ENCODE data around the gene DDTL.

Gene DDTL

DNA sequence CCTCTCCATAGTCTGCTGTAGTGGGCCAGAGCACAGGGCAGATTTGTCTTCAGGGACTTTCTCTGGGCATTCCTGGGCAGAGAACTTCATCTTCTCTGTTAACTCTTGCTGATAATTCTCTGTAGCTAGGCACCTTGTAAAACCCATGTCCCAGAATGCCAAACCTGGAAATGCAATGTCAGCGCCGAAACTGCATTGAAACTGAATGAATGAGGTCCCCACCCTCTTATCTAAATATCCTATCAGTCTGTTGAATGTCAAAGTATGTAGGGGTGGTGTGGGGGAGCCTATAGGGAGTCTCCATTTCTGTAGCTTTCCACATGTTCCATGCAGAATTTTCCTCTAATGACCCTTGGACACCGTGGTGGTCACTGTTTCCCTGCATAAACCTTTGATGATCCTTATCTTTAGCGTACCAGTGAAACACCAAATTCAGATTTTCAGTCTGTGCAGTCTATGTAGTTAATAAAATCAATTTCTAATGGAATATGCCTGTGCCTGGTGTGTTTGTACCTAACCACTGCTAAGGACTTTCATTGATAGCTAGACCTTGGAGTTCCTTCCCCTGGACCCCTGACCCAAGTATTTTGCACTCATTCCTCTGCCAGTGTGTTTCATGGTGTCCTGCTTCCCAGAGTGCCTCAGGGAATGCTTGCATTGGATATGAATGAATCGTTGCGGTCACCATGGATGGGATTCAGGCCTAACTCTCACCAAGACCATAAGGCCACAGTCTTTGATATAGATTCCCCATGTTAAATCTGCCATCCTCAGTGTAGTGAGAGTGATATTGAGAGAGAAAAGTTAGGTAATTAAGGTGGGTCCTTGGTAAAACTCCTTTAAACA is 41.9 kb downstream of the DDTL start:
- H3K9ac ChIP-seq (ENCODE audit: low read length): no peak overlapping the region
- no peaks in the 10 kb centered on the region for H3K9me3 ChIP-seq (ENCODE audit: control insufficient read depth, low read depth, low read length)
- no peak overlapping the region for H3K27ac ChIP-seq (ENCODE audit: low read length)
- H3K4me3 ChIP-seq (ENCODE audit: low read length): no peak overlapping the region
- H3K27me3 ChIP-seq (ENCODE audit: control insufficient read depth, insufficient read depth, low read length): no peaks in the 10 kb centered on the region
- H3K4me1 ChIP-seq (ENCODE audit: control insufficient read depth, low read depth, low read length): peaks cover 4% of the 10 kb centered on the region
- no peaks in the 10 kb centered on the region for H3K36me3 ChIP-seq (ENCODE audit: control insufficient read depth, low read depth, low read length)

GRCh38 chr22:24009227-24010017 is 42.7 kb downstream of the DDTL start:
- no peaks in the 10 kb centered on the region for H3K9me3 ChIP-seq (ENCODE audit: control insufficient read depth, low read depth, low read length)
- H3K27me3 ChIP-seq (ENCODE audit: control insufficient read depth, insufficient read depth, low read length): no peaks in the 10 kb centered on the region
- H3K4me3 ChIP-seq (ENCODE audit: low read length): no peak overlapping the region
- peaks cover 4% of the 10 kb centered on the region for H3K4me1 ChIP-seq (ENCODE audit: control insufficient read depth, low read depth, low read length)
- no peaks in the 10 kb centered on the region for H3K36me3 ChIP-seq (ENCODE audit: control insufficient read depth, low read depth, low read length)
- no peak overlapping the region for H3K9ac ChIP-seq (ENCODE audit: low read length)
- no peak overlapping the region for H3K27ac ChIP-seq (ENCODE audit: low read length)

- Histone ChIP-seq H3K4me1 (ENCODE audit: control insufficient read depth, low read depth, low read length) (peaks cover 4% of the 10 kb centered on the region), H3K36me3 (ENCODE audit: control insufficient read depth, low read depth, low read length) (no peaks in the 10 kb centered on the region), H3K9ac (ENCODE audit: low read length) (no peak overlapping the region), H3K9me3 (ENCODE audit: control insufficient read depth, low read depth, low read length) (no peaks in the 10 kb centered on the region), H3K27me3 (ENCODE audit: control insufficient read depth, insufficient read depth, low read length) (no peaks in the 10 kb centered on the region), H3K27ac (ENCODE audit: low read length) (no peak overlapping the region), H3K4me3 (ENCODE audit: low read length) (no peak overlapping the region)
Observed at GRCh38 chr22:24010018-24010391, 43.3 kb downstream of the DDTL start.

DNA sequence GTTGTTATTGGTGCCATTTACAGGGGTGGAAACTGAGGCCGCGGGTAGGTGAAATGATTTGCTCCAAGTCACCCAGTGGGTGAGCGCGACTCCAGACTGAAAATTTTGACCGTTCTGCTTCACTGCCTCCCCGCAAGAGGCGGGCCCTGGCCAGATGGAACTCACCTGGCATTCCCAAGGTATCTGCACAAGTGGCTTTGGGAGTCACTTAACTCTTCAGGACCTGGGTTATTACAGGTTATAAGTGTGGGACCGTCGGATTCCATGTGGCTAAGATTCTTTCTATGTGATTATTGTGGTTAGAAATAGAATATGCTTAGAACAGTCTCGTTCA is 45.0 kb downstream of the DDTL start:
- peak overlapping the region; percentile 71 for H3K4me3 ChIP-seq (ENCODE audit: low read length)
- no peaks in the 10 kb centered on the region for H3K9me3 ChIP-seq (ENCODE audit: control insufficient read depth, low read depth, low read length)
- no peaks in the 10 kb centered on the region for H3K36me3 ChIP-seq (ENCODE audit: control insufficient read depth, low read depth, low read length)
- no peaks in the 10 kb centered on the region for H3K27me3 ChIP-seq (ENCODE audit: control insufficient read depth, insufficient read depth, low read length)
- peak overlapping the region; percentile 84 for H3K9ac ChIP-seq (ENCODE audit: low read length)
- H3K27ac ChIP-seq (ENCODE audit: low read length): peak overlapping the region; percentile 43
- peaks cover 4% of the 10 kb centered on the region for H3K4me1 ChIP-seq (ENCODE audit: control insufficient read depth, low read depth, low read length)

GRCh38 chr22:24016156-24016555 is 49.5 kb downstream of the DDTL start:
- Histone ChIP-seq H3K27me3 (ENCODE audit: control insufficient read depth, insufficient read depth, low read length) (no peaks in the 10 kb centered on the region), H3K4me1 (ENCODE audit: control insufficient read depth, low read depth, low read length) (peaks cover 4% of the 10 kb centered on the region), H3K27ac (ENCODE audit: low read length) (no peak overlapping the region), H3K9ac (ENCODE audit: low read length) (no peak overlapping the region), H3K9me3 (ENCODE audit: control insufficient read depth, low read depth, low read length) (no peaks in the 10 kb centered on the region), H3K36me3 (ENCODE audit: control insufficient read depth, low read depth, low read length) (no peaks in the 10 kb centered on the region), H3K4me3 (ENCODE audit: low read length) (no peak overlapping the region)

DNA sequence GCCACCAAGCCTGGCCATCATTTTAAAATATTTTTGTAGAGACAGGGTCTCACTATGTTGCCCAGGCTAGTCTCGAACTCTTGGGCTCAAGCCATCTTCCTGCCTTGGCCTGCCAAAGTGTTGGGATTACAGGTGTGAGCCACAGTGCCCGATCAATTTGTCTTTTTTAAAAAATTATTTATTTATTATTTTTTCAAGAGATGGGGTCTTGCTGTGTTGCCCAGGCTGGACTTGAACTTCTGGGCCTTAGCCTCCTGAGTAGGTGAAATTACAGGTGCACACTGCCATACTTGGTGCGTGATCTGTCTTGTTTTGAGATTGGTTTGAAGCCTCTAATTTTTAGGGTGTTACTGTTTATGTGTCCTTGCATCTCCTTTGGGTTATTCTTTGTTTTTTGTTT is 54.6 kb downstream of the DDTL start:
- Histone ChIP-seq H3K36me3 (ENCODE audit: control insufficient read depth, low read depth, low read length) (no peaks in the 10 kb centered on the region), H3K9ac (ENCODE audit: low read length) (no peak overlapping the region), H3K27me3 (ENCODE audit: control insufficient read depth, insufficient read depth, low read length) (no peaks in the 10 kb centered on the region), H3K4me3 (ENCODE audit: low read length) (no peak overlapping the region), H3K27ac (ENCODE audit: low read length) (no peak overlapping the region), H3K4me1 (ENCODE audit: control insufficient read depth, low read depth, low read length) (no peaks in the 10 kb centered on the region), H3K9me3 (ENCODE audit: control insufficient read depth, low read depth, low read length) (no peaks in the 10 kb centered on the region)
